Muscle of arm (tissue), 14 donors: ENCODE data around the gene LSM2. TPM values are rescaled to one million over a fixed set of nuclear protein-coding genes. Genes with fewer than 3 reads are reported as not detected.
A peak's percentile ranks its signal among the peaks of the same experiment; 100 is the strongest.
"Not testable (repeated sequence)": the region's sequence is repeated elsewhere in the genome, so short reads cannot be mapped to it uniquely, and the experiment has no call there.

Experiments used
- DNase-seq: peaks from one replicate; pipeline ENCODE4 v3.0.0-alpha.2; 2013
- long read RNA-seq, 11 donors: transcript quantifications; one replicate each; lab custom pipeline, GENCODE V29; 2026
- polyA plus RNA-seq, 12 donors: library from polyadenylated mRNA; unstranded; fragments of 120-200 nt; gene quantifications; one replicate each; pipeline ENCODE4 v1.2.1, GENCODE V29; 2013; ENCODE audit not compliant: insufficient read length in 12 of 12

LSM2 gene
- 10 to 100 TPM in 11 of 12 donors, not detected in 1; 47.5 to 67.9 (median 58.6) TPM for polyA plus RNA-seq
- long read RNA-seq, donor 1, transcript LSM2-208 (5 exons, 876 nt) = major isoform, 48 of 48 reads
- long read RNA-seq, donor 1, partial matches to known transcripts = 0 of 48 reads
- long read RNA-seq, donor 1, other reads (novel, unspliced or antisense) = 0 of 48 reads
- long read RNA-seq, donor 2, transcript LSM2-208 (5 exons, 876 nt) = major isoform, 47 of 49 reads
- long read RNA-seq, donor 2, partial matches to known transcripts = 0 of 49 reads
- long read RNA-seq, donor 2, other reads (novel, unspliced or antisense) = 0 of 49 reads
- long read RNA-seq, donor 3, transcript LSM2-208 (5 exons, 876 nt) = major isoform, 19 of 20 reads
- long read RNA-seq, donor 3, partial matches to known transcripts = 0 of 20 reads
- long read RNA-seq, donor 3, other reads (novel, unspliced or antisense) = 0 of 20 reads
- long read RNA-seq, donor 4, transcript LSM2-208 (5 exons, 876 nt) = major isoform, 19 of 19 reads
- long read RNA-seq, donor 4, partial matches to known transcripts = 0 of 19 reads
- long read RNA-seq, donor 4, other reads (novel, unspliced or antisense) = 0 of 19 reads
- long read RNA-seq, donor 5, transcript LSM2-208 (5 exons, 876 nt) = major isoform, 35 of 37 reads
- long read RNA-seq, donor 5, partial matches to known transcripts = 0 of 37 reads
- long read RNA-seq, donor 5, other reads (novel, unspliced or antisense) = 0 of 37 reads
- long read RNA-seq, donor 6, transcript LSM2-208 (5 exons, 876 nt) = major isoform, 20 of 21 reads
- long read RNA-seq, donor 6, partial matches to known transcripts = 0 of 21 reads
- long read RNA-seq, donor 6, other reads (novel, unspliced or antisense) = 0 of 21 reads
- long read RNA-seq, donor 7, transcript LSM2-208 (5 exons, 876 nt) = major isoform, 23 of 25 reads
- long read RNA-seq, donor 7, partial matches to known transcripts = 0 of 25 reads
- long read RNA-seq, donor 7, other reads (novel, unspliced or antisense) = 0 of 25 reads
- long read RNA-seq, donor 8, transcript LSM2-208 (5 exons, 876 nt) = major isoform, 41 of 42 reads
- long read RNA-seq, donor 8, partial matches to known transcripts = 0 of 42 reads
- long read RNA-seq, donor 8, other reads (novel, unspliced or antisense) = 0 of 42 reads
- long read RNA-seq, donor 9, transcript LSM2-208 (5 exons, 876 nt) = major isoform, 35 of 36 reads
- long read RNA-seq, donor 9, partial matches to known transcripts = 0 of 36 reads
- long read RNA-seq, donor 9, other reads (novel, unspliced or antisense) = 0 of 36 reads
- long read RNA-seq, donor 10, transcript LSM2-208 (5 exons, 876 nt) = major isoform, 30 of 38 reads
- long read RNA-seq, donor 10, partial matches to known transcripts = 7 of 38 reads
- long read RNA-seq, donor 10, other reads (novel, unspliced or antisense) = 0 of 38 reads
- long read RNA-seq, donor 11, transcript LSM2-208 (5 exons, 876 nt) = major isoform, 58 of 65 reads
- long read RNA-seq, donor 11, partial matches to known transcripts = 7 of 65 reads
- long read RNA-seq, donor 11, other reads (novel, unspliced or antisense) = 0 of 65 reads

- peak; percentile 98 for DNase-seq
Measured at GRCh38 chr6:31806470-31807272, at the start of gene LSM2. Gene LSM2 (minus strand): TSS chr6:31806966. CDS start chr6:31806757, 209 bp downstream.

GRCh38 chr6:31851980-31852718 is 45.4 kb upstream of the LSM2 start:
- not testable (repeated sequence) for DNase-seq

- no peak for DNase-seq
Measured at GRCh38 chr6:31851485-31851832, 44.7 kb upstream of the LSM2 start.

- no peak for DNase-seq
Measured at GRCh38 chr6:31850765-31851484, 44.2 kb upstream of the LSM2 start.

- no peak for DNase-seq
Measured at GRCh38 chr6:31847276-31847978, 40.7 kb upstream of the LSM2 start.

- DNase-seq = no peak
Measured at GRCh38 chr6:31844507-31844906, 37.7 kb upstream of the LSM2 start.

GRCh38 chr6:31842053-31842452 is 35.3 kb upstream of the LSM2 start:
- DNase-seq = no peak

GRCh38 chr6:31839779-31840126 is 33.0 kb upstream of the LSM2 start:
- DNase-seq = not testable (repeated sequence)

GRCh38 chr6:31838968-31839367 is 32.2 kb upstream of the LSM2 start:
- DNase-seq = no peak

GRCh38 chr6:31838114-31838553 is 31.4 kb upstream of the LSM2 start:
- not testable (repeated sequence) for DNase-seq

GRCh38 chr6:31837369-31838113 is 30.8 kb upstream of the LSM2 start:
- DNase-seq = no peak

- no peak for DNase-seq
Measured at GRCh38 chr6:31836474-31837368, 30.0 kb upstream of the LSM2 start.

- DNase-seq = no peak
Measured at GRCh38 chr6:31836047-31836473, 29.3 kb upstream of the LSM2 start.

GRCh38 chr6:31834367-31835250 is 27.8 kb upstream of the LSM2 start:
- DNase-seq = peak; percentile 93
